ENCODE results near the gene MIAT. TPM values are rescaled to one million over a fixed set of nuclear protein-coding genes. Genes with fewer than 3 reads are reported as not detected.
A peak's percentile ranks its signal among the peaks of the same experiment; 100 is the strongest.
"Not testable (repeated sequence)": the region's sequence is repeated elsewhere in the genome, so short reads cannot be mapped to it uniquely, and the experiment has no call there.

MIAT gene
- total RNA-seq, 2 donors from 2014 or later: 65.9 to 113 TPM

DNA sequence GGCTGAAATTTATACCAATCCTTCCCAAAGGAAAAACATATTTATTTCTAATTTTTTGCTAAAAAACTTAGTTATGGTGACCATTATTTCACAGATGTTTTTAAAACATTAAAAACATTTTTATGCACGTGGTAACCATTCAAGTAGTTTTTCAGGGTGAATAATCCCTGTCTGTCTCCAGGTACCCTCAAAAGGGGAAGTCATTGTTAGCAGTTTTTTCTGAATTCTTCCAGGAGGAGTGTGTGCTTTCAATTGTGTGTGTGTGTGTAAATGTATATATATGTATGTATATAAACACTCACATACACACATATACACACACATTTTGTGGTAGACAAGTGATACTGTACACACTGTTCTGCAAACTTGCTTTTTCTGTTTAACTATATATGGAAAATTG, 43.9 kb downstream of the MIAT start:
- no peak overlapping the region for H3K27ac Mint-ChIP-seq
- peaks cover 10 to 24% of the 10 kb centered on the region in 2 donors for H3K36me3 Mint-ChIP-seq (ENCODE audit: insufficient read depth in 2 of 2)
- ATAC-seq (replicated peaks in 1 of 2) (no peak), DNase-seq (no peak)
- H3K27me3 Mint-ChIP-seq (ENCODE audit: low read depth): no peaks in the 10 kb centered on the region
- peaks cover 6% of the 10 kb centered on the region for H3K4me1 Mint-ChIP-seq (ENCODE audit: low read depth)
- H3K4me3 Mint-ChIP-seq: no peak overlapping the region
- peaks cover 2% of the 10 kb centered on the region in 2 donors for H3K9me3 Mint-ChIP-seq

DNA sequence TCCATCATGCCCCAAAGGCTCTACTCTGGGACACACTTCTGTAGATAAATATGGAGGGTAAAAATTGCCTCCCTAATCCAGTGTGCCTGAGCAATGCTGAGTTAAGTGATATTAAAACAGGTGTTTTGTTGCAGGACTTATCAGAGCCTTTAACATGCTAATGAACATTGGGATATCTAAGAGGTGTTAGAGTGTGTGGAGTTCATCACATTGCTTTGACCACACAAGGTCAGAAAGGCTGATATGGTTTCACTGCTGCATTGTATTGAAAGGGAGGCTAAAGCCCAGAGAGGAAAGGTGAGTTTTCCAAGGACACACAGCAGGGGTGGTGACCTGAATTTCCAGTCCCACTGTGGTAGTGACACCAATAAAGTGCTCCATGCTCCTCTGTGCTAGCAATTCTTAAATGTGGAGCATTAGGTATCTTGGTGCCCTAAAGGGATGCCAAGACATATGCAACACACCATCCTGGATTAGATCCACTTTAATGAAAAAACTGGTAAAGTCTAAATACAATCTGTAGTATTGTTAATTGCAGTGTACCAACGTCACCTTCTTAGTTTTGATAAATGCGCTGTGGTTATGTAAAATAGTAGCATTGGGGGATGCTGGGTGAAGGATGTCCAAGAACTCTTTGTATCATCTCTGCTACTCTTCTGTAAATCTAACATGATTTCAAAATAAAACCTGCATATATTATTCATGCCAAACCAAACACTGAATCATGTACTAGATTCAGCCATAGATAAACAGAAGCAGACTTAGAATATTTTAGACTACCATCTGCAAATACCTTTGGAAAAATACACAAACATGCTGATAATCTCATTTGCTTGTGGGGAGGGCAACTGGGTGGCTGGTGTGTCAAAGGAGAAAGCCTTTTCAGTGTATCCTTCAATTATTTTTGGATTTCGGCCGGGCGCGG, 45.8 kb downstream of the MIAT start:
- DNase-seq (no peak), ATAC-seq (replicated peaks in 1 of 2) (no peak)
- Mint-ChIP-seq H3K4me1 (ENCODE audit: low read depth) (peaks cover 6% of the 10 kb centered on the region), H3K4me3 (no peak overlapping the region), H3K36me3 (ENCODE audit: insufficient read depth in 2 of 2) (peaks cover 11 to 34% of the 10 kb centered on the region in 2 donors), H3K27me3 (ENCODE audit: low read depth) (no peaks in the 10 kb centered on the region), H3K9me3 (peaks cover 2% of the 10 kb centered on the region in 2 donors), H3K27ac (no peak overlapping the region)

DNA sequence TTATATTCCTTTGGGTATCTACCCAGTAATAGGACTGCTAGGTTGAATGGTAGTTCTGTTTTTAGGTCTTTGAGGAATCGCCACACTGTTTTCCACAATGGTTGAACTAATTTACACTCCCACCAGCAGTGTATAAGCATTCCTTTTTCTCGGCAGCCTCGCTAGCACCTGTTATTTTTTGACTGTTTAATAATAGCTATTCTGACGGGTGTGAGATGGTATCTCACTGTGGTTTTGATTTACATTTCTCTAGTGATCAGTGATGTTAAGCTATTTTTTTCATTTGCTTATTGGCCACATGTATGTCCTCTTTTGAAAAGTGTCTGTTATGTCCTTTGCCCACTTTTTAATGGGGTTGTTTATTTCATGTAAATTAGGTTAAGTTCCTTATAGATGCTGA, 48.0 kb downstream of the MIAT start:
- not testable (repeated sequence) for H3K4me3 Mint-ChIP-seq; ATAC-seq (replicated peaks in 1 of 2); H3K4me1 Mint-ChIP-seq (ENCODE audit: low read depth); H3K9me3 Mint-ChIP-seq; DNase-seq; H3K27me3 Mint-ChIP-seq (ENCODE audit: low read depth)
- H3K36me3 Mint-ChIP-seq (ENCODE audit: insufficient read depth in 2 of 2): peaks cover 4 to 17% of the 10 kb centered on the region in 2 donors
- H3K27ac Mint-ChIP-seq: peak overlapping the region; percentile 25

DNA sequence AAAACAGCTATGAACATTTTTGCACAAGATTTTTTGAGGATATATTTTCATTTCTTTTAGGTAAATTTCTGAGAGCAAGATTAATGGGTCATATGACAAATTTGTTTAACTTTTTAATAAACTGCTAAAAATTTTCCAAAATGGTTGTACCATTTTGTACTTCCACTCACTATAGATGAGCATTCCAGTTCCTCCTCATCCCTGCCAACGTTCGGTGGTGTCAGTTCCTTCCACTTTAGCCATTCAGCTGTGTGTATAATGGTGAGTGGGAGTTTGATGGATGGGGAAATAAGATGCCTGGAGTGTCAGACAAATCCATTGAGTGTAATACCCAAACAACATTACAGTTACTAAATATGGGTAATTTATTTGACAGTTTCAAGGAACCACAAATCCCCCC, 49.7 kb downstream of the MIAT start:
- no peak for DNase-seq
- H3K36me3 Mint-ChIP-seq (ENCODE audit: insufficient read depth in 2 of 2): peaks cover 4 to 15% of the 10 kb centered on the region in 2 donors

DNA sequence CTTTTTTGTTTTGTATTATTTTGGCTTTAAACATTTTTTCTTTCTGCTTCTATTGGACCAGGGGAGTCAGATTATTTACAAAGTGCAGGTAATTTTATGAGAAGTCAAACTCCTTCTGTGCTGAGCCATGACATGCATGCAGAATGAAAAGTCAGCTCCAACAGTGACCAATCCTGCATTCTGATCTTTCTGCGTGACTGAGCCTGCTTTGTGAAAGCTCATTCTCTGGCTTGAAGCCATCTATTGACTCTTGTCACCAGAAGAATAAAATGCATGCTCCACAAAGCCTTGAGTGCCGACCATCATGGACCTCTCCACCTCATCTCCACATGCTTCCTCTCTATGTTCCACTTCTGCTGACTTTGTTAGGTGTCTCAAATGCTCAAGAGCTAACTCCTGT, 50.2 kb downstream of the MIAT start:
- H3K4me1 Mint-ChIP-seq (ENCODE audit: low read depth): peaks cover 21% of the 10 kb centered on the region
- no peak overlapping the region for H3K4me3 Mint-ChIP-seq
- DNase-seq (no peak), ATAC-seq (replicated peaks in 1 of 2) (no peak)
- peaks cover 4 to 15% of the 10 kb centered on the region in 2 donors for H3K36me3 Mint-ChIP-seq (ENCODE audit: insufficient read depth in 2 of 2)
- H3K27me3 Mint-ChIP-seq (ENCODE audit: low read depth): no peaks in the 10 kb centered on the region
- no peaks in the 10 kb centered on the region for H3K9me3 Mint-ChIP-seq
- H3K27ac Mint-ChIP-seq: no peak overlapping the region

More for the DNA sequence above, 49.7 kb downstream of the MIAT start:
- Mint-ChIP-seq H3K9me3 (no peaks in the 10 kb centered on the region), H3K27me3 (ENCODE audit: low read depth) (no peaks in the 10 kb centered on the region), H3K4me3 (no peak overlapping the region), H3K4me1 (ENCODE audit: low read depth) (peaks cover 19% of the 10 kb centered on the region), H3K27ac (no peak overlapping the region)
- ATAC-seq (replicated peaks in 1 of 2): no peak

DNA sequence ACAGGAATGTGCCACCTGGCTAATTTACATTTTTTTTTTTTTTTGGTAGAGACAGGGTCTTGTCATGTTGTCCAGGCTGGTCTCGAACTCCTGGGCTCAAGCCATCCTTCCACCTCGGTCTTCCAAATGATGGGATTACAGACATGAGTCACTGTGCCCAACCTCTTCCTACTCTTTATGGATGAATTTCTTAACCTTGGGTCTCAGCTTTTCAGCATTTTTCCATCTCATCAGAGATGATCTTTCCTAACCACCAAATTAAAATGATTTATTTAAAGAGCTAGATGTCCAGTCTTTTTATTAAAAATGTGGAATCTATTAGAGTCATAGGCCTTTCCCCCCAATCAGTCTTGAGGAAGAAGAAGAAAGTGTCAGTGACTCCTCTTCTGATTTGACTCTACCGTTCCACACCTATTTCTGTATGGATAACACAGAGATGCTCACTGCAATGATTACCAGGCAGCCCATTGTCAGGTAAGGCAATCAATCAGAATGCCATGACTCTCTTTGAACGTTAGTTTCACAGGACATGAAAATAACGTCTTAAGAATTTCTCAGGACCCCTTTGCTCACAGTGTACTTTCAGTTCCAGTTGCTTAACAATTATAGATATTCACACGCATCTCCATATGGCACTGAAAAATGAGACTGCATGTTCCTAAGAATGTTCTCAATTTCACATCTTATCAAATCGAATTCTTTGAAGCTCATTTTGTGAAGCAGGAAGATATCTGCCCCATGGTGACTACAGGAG, 51.0 kb downstream of the MIAT start:
- Mint-ChIP-seq H3K27ac (no peak overlapping the region), H3K36me3 (ENCODE audit: insufficient read depth in 2 of 2) (peaks cover 2 to 15% of the 10 kb centered on the region in 2 donors), H3K27me3 (ENCODE audit: low read depth) (no peaks in the 10 kb centered on the region), H3K9me3 (no peaks in the 10 kb centered on the region), H3K4me1 (ENCODE audit: low read depth) (peaks cover 21% of the 10 kb centered on the region), H3K4me3 (no peak overlapping the region)
- DNase-seq (no peak), ATAC-seq (replicated peaks in 1 of 2) (no peak)

DNA sequence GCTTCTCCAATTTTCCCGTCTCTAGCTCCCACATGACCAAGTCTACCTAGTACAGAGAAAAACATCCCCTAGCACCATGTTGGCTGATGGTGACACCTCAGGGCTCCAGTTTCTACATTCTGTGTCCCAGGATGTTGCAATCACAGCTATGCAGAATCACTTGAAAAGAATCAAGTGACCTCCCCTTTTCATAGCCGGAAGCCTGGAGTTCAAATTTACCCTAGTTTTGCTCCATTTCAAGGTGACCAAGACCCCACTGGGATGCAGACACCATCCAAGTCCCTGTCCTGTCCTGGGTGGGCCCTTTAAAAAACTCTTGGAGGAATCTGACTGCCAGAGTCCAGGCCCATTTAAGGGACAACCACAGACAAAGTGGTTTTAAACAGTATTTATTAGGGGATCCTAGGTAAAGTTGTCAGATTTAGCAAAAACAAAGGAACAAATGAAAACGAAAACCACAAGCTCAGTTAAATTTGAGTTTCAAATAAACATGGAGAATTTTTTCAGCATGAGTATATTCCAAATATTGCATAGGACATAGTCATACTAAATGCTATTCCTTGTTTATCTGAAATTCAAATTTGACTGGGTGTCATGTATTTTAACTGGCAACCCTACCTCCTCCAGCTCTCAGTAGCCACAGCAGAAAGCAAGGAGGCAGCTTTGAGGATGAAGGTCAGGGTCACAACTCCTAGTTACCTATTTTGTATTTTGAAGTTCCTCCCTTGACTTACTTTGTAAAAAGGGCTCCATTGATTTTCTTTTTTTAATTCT, 52.4 kb downstream of the MIAT start:
- H3K4me3 Mint-ChIP-seq: no peak overlapping the region
- peaks cover 2 to 15% of the 10 kb centered on the region in 2 donors for H3K36me3 Mint-ChIP-seq (ENCODE audit: insufficient read depth in 2 of 2)

DNA sequence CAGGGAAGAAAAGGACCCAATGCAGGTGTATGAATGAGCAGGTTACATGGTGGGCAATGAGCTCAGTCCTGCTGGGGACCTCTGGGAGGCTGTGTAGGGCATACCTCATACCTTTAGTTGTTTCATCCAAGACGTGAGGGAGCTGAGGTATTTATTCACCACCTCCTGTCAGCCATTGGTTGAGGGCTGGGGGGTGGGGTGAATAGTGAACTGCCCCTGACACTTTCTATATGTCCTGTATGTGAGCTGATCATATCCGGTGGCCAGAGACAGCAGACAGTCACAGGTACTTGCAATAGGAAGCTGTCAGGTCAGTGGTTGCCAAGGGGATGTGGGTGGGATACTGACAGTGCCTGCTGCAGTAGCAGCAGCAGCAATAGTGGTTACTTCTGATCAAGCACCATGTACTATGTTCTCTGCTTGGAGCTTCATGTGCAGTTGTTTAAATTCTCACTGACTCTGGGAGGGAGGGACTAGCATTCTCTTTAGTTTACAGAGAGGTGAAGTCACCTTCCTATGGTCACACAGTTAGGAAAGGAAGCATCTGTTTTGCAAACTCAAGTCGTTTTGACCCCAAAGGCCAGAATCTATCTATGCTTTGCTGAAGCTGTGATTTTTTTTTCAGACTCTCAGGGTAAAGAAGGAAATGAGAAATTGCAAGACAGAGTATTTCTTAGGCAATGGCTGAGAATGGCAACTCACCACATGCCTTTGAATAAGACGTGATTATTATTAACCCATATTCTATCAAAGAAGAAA, 54.0 kb downstream of the MIAT start:
- ATAC-seq (replicated peaks in 1 of 2) (peak in 1 of 2 donors; percentile 42), DNase-seq (no peak)
- no peak overlapping the region for H3K27ac Mint-ChIP-seq
- no peaks in the 10 kb centered on the region for H3K27me3 Mint-ChIP-seq (ENCODE audit: low read depth)
- peaks cover 15% of the 10 kb centered on the region for H3K4me1 Mint-ChIP-seq (ENCODE audit: low read depth)
- peaks cover 2 to 11% of the 10 kb centered on the region in 2 donors for H3K36me3 Mint-ChIP-seq (ENCODE audit: insufficient read depth in 2 of 2)
- no peak overlapping the region for H3K4me3 Mint-ChIP-seq
- H3K9me3 Mint-ChIP-seq: no peaks in the 10 kb centered on the region

More for the DNA sequence above, 52.4 kb downstream of the MIAT start:
- Mint-ChIP-seq H3K4me1 (ENCODE audit: low read depth) (peaks cover 21% of the 10 kb centered on the region), H3K27me3 (ENCODE audit: low read depth) (no peaks in the 10 kb centered on the region), H3K9me3 (no peaks in the 10 kb centered on the region), H3K27ac (no peak overlapping the region)
- DNase-seq (no peak), ATAC-seq (replicated peaks in 1 of 2) (no peak)

DNA sequence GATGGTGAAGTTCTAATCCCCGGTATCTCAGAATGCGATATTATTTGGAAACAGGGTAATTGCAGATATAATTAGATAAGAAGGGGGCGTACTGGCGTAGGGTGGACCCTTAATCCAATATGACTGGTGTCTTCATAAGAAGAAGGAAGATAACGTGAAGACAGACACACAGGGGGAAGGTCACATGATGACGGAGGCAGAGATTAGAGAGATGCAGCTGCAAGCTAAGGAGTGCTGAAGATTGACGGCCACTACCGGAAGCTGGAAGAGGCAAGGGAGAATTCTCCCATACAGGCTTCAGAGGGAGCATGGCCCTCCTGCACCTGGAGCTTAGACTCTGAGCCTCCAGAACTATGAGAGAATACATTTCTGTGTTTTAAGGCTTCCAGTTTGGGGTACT, 54.8 kb downstream of the MIAT start:
- Mint-ChIP-seq H3K4me1 (ENCODE audit: low read depth) (peaks cover 15% of the 10 kb centered on the region), H3K36me3 (ENCODE audit: insufficient read depth in 2 of 2) (peaks cover under 1 to 7% of the 10 kb centered on the region in 2 donors), H3K27me3 (ENCODE audit: low read depth) (no peaks in the 10 kb centered on the region), H3K27ac (peak overlapping the region; percentile 10), H3K4me3 (no peak overlapping the region), H3K9me3 (no peaks in the 10 kb centered on the region)
- DNase-seq (no peak), ATAC-seq (replicated peaks in 1 of 2) (no peak)

DNA sequence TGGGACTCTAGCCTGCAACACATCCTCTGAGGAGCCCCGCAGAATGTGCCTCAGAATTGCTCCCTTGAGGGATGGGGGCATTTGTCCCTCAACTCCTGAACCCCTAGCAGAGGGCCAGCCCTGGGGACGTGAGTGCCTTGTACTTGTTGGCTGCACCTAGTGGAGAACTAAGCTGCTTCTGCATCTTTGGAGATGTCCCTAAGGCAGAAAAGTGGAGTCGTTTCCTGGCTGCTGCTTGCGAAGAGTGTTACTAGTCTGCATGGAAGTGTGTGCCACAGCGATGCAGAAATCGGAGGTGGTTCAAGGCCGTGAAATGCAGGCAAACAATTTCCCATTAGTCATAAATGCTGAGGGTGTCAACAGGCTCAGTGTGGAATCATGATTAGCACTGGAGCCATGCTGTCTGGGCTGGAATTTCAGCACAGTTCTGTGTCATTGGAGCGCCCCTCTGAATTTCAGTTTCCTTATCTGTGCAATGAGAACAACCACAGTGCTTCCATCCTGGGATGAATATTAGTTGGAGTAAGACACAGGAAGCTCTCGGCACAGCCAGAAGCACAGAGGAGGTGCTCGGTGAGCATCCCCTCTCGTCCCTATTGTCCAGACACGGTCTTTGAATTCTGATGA, 56.5 kb downstream of the MIAT start:
- DNase-seq (no peak), ATAC-seq (replicated peaks in 1 of 2) (no peak)
- Mint-ChIP-seq H3K9me3 (no peaks in the 10 kb centered on the region), H3K4me1 (ENCODE audit: low read depth) (peaks cover 15% of the 10 kb centered on the region), H3K27ac (no peak overlapping the region), H3K27me3 (ENCODE audit: low read depth) (no peaks in the 10 kb centered on the region), H3K4me3 (no peak overlapping the region), H3K36me3 (ENCODE audit: insufficient read depth in 2 of 2) (no peaks in the 10 kb centered on the region)

DNA sequence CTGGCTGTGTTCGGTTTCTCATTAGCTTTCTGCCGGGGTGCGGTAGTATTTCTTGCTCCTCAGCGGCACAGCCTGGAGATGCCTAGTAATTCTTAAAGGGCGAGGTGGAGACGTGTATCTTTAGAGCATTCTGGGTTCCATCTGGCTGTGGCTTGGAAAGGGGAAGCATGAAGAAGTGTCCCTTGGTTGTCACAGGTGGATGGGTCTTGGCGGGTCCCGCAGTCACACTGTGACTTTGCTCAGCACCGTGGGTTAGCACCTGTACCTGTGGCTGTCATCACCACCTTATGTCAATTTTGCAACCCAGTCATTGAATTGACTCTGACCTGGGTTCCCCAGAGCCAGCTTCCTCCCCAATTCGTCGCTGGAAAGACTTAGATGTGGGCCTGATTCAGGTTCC, 57.6 kb downstream of the MIAT start:
- no peak for DNase-seq
- no peak for ATAC-seq (replicated peaks in 1 of 2)
- H3K4me1 Mint-ChIP-seq (ENCODE audit: low read depth): peaks cover 15% of the 10 kb centered on the region
- no peaks in the 10 kb centered on the region for H3K9me3 Mint-ChIP-seq
- no peaks in the 10 kb centered on the region for H3K36me3 Mint-ChIP-seq (ENCODE audit: insufficient read depth in 2 of 2)
- no peak overlapping the region for H3K4me3 Mint-ChIP-seq
- no peak overlapping the region for H3K27ac Mint-ChIP-seq
- H3K27me3 Mint-ChIP-seq (ENCODE audit: low read depth): no peaks in the 10 kb centered on the region

DNA sequence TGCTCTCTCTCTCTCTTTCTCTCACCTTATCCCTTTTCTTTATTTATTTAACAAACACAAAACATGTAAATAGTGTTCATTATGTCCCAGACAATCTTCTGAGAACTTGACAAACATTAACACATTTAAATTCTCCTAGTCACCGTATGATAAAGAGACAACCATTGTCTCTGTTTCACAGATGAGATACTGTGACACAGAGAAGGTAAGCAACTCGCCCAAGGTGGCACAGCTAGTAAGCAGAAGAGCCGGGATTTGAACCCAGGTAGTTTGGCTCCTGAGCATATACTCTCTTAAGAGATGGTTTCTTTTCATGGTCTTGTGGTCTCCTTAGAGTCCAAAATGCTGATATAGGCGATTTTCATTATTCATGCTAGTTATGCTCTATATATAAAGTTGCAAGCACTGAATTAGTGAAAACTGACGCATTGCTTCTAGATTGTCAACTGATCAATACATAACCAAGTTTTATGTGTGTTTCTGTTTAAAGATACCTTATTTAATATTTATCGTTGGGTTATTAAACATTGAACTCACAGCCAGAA, 58.1 kb downstream of the MIAT start:
- DNase-seq (no peak), ATAC-seq (replicated peaks in 1 of 2) (no peak)
- no peak overlapping the region for H3K27ac Mint-ChIP-seq
- H3K4me1 Mint-ChIP-seq (ENCODE audit: low read depth): peaks cover 14% of the 10 kb centered on the region
- no peaks in the 10 kb centered on the region for H3K9me3 Mint-ChIP-seq
- no peak overlapping the region for H3K4me3 Mint-ChIP-seq
- H3K27me3 Mint-ChIP-seq (ENCODE audit: low read depth): no peaks in the 10 kb centered on the region
- H3K36me3 Mint-ChIP-seq (ENCODE audit: insufficient read depth in 2 of 2): peaks cover 0 to 2% of the 10 kb centered on the region in 2 donors

Data from activated T-cell treated with anti-CD3 and anti-CD28 coated beads, Interleukin-2, amount 50 U/mL, for 72 hours (primary cell).